ENCODE results near the gene FAM83E.
A peak's percentile ranks its signal among the peaks of the same experiment; 100 is the strongest.

The FAM83E gene

GRCh38 chr19:48629599-48630295, 14.9 kb upstream of the FAM83E start:
- TF ChIP-seq, protein P1, sequence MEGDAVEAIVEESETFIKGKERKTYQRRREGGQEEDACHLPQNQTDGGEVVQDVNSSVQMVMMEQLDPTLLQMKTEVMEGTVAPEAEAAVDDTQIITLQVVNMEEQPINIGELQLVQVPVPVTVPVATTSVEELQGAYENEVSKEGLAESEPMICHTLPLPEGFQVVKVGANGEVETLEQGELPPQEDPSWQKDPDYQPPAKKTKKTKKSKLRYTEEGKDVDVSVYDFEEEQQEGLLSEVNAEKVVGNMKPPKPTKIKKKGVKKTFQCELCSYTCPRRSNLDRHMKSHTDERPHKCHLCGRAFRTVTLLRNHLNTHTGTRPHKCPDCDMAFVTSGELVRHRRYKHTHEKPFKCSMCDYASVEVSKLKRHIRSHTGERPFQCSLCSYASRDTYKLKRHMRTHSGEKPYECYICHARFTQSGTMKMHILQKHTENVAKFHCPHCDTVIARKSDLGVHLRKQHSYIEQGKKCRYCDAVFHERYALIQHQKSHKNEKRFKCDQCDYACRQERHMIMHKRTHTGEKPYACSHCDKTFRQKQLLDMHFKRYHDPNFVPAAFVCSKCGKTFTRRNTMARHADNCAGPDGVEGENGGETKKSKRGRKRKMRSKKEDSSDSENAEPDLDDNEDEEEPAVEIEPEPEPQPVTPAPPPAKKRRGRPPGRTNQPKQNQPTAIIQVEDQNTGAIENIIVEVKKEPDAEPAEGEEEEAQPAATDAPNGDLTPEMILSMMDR (IDR thresholded peaks at IDR 0.05) = no peak
- H3K27me3 ChIP-seq = no peaks in the 10 kb centered on the region
- H3K4me3 ChIP-seq = no peak overlapping the region
- peaks cover 0 to 48% (median 34%) of the 10 kb centered on the region in 4 donors for H3K4me1 ChIP-seq
- H3K36me3 ChIP-seq = peaks cover 0 to 69% (median 7%) of the 10 kb centered on the region in 3 donors
- H3K9me3 ChIP-seq = no peaks in the 10 kb centered on the region
- peak in 1 of 2 donors; percentile 77 for DNase-seq
- intact Hi-C loops (cut with DNase I; ENCODE audit: low total_unique reads) = no loop called here
- peak overlapping the region; percentile 5 to 35 for H3K27ac ChIP-seq

DNA sequence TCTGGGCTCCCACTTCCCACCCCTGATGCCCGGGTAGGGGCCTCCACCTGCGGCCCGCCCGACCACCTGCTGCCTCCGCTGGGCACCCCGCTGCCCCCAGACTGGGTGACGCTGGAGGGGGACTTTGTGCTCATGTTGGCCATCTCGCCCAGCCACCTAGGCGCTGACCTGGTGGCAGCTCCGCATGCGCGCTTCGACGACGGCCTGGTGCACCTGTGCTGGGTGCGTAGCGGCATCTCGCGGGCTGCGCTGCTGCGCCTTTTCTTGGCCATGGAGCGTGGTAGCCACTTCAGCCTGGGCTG, 14.4 kb upstream of the FAM83E start:
- TF ChIP-seq, protein P1 (IDR thresholded peaks at IDR 0.05) = no peak
- Histone ChIP-seq H3K27ac (peak overlapping the region in 1 of 2 donors; percentile 5), H3K27me3 (no peaks in the 10 kb centered on the region), H3K4me1 (peaks cover 0 to 50% (median 35%) of the 10 kb centered on the region in 4 donors), H3K36me3 (peaks cover 0 to 69% (median 7%) of the 10 kb centered on the region in 3 donors), H3K9me3 (no peaks in the 10 kb centered on the region), H3K4me3 (no peak overlapping the region)
- intact Hi-C loops (cut with DNase I; ENCODE audit: low total_unique reads) = no loop called here
- peak in 1 of 2 donors; percentile 68 for DNase-seq

- H3K27ac ChIP-seq = no peak overlapping the region
- intact Hi-C loops (cut with DNase I; ENCODE audit: low total_unique reads) = no loop called here
- H3K36me3 ChIP-seq = peaks cover 0 to 69% (median 7%) of the 10 kb centered on the region in 3 donors
- peak in 1 of 2 donors; percentile 74 for DNase-seq
- no peaks in the 10 kb centered on the region for H3K27me3 ChIP-seq
- no peak overlapping the region for H3K4me3 ChIP-seq
- TF ChIP-seq, protein P1 (IDR thresholded peaks at IDR 0.05) = no peak
- H3K4me1 ChIP-seq = peaks cover 0 to 48% (median 31%) of the 10 kb centered on the region in 4 donors
- H3K9me3 ChIP-seq = no peaks in the 10 kb centered on the region
Observed at GRCh38 chr19:48628486-48629296, 13.8 kb upstream of the FAM83E start.

- TF ChIP-seq, protein P1 (IDR thresholded peaks at IDR 0.05) = no peak
- no peaks in the 10 kb centered on the region for H3K27me3 ChIP-seq
- peaks cover 0 to 46% (median 31%) of the 10 kb centered on the region in 4 donors for H3K4me1 ChIP-seq
- H3K9me3 ChIP-seq = no peaks in the 10 kb centered on the region
- H3K27ac ChIP-seq = no peak overlapping the region
- intact Hi-C loops (cut with DNase I; ENCODE audit: low total_unique reads) = no loop called here
- H3K4me3 ChIP-seq = no peak overlapping the region
- no peak for DNase-seq
- peaks cover 0 to 69% (median 7%) of the 10 kb centered on the region in 3 donors for H3K36me3 ChIP-seq
Observed at GRCh38 chr19:48627865-48628314, 13.0 kb upstream of the FAM83E start.

GRCh38 chr19:48627201-48627864, 12.5 kb upstream of the FAM83E start:
- intact Hi-C loops (cut with DNase I; ENCODE audit: low total_unique reads) = no loop called here
- H3K9me3 ChIP-seq = no peaks in the 10 kb centered on the region

More at GRCh38 chr19:48627201-48627864, 12.5 kb upstream of the FAM83E start:
- peak in 1 of 2 donors; percentile 72 for DNase-seq
- Histone ChIP-seq H3K4me1 (peaks cover 0 to 45% (median 30%) of the 10 kb centered on the region in 4 donors), H3K27ac (no peak overlapping the region), H3K4me3 (no peak overlapping the region), H3K27me3 (no peaks in the 10 kb centered on the region), H3K36me3 (peaks cover 0 to 69% (median 7%) of the 10 kb centered on the region in 3 donors)
- TF ChIP-seq, protein P1 (IDR thresholded peaks at IDR 0.05) = no peak
